ENCODE data around the gene CELSR1. TPM values are rescaled to one million over a fixed set of nuclear protein-coding genes. Genes with fewer than 3 reads are reported as not detected.
"Not testable (repeated sequence)": the region's sequence is repeated elsewhere in the genome, so short reads cannot be mapped to it uniquely, and the experiment has no call there.

The CELSR1 gene
- total RNA-seq, 2 experiments from 2014 or later = 3.7 to 5.2 TPM

DNA sequence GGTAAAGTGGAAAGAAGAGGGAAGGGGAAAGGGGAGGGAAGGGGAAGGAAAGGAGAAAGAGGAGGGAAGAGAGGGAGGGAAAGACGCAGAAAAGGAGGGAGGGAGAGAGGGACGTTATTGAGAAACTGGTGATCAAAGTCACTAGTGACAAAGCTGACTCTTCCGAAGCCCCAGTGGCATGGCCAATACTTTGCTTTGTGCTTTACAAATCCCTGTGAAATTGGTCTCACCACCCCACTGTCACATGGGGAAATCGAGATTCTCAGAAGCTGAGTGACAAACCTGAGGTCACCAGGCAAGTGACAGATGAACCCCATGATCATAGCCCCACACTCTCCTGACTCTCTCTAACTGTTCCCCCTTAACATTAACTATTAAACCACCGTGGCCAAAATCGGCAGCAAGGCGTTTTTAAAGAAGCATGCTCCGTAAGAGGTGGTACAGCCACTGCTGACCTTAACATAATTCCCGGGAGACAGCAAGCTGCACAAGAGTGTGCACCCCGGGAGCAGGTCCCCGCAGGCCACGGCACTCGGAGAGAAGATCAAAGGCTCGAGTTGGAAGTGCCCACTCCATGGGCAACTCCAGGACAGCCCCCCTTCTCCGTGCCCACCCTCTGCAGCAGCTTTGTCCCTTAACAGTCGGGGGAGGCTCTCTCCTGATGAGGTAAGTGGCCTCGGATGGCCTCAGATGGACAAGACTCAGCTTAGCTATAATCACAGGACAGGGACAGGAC lies 34.8 kb downstream of the CELSR1 start:
- no TSS peak for BruUV-seq (replicated peaks)
- no peaks in the 10 kb centered on the region for H4K20me1 ChIP-seq (ENCODE audit: insufficient read depth, low read length)
- H3K9me3 ChIP-seq (ENCODE audit: low read length) = no peaks in the 10 kb centered on the region
- H2AFZ ChIP-seq (ENCODE audit: low read length) = no peak overlapping the region
- ChIA-PET POLR2A (no interaction called here), CTCF (ENCODE audit: unreplicated experiment) (no interaction called here)
- no peak overlapping the region for H3K4me3 ChIP-seq (ENCODE audit: low read depth, low read length, poor library complexity, severe bottlenecking)
- no peak overlapping the region for H3K27ac ChIP-seq (ENCODE audit: low read depth, low read length, poor library complexity, severe bottlenecking)
- H3K79me2 ChIP-seq (ENCODE audit: insufficient read depth, low read depth, low read length) = no peaks in the 10 kb centered on the region
- H3K9me2 ChIP-seq (ENCODE audit: insufficient read depth, low read length) = no peaks in the 10 kb centered on the region
- DNase-seq (ENCODE audit: low spot score) = no peak
- H3K4me1 ChIP-seq (ENCODE audit: insufficient read depth, low read length, poor library complexity, severe bottlenecking) = no peaks in the 10 kb centered on the region
- no peaks in the 10 kb centered on the region for H3K36me3 ChIP-seq (ENCODE audit: insufficient read depth, low read length)
- H3K4me2 ChIP-seq (ENCODE audit: low read length) = no peak overlapping the region
- intact Hi-C loops (cut with micrococcal nuclease; ENCODE audit: unreplicated experiment) = no loop called here
- TF ChIP-seq CTCF (conservative IDR thresholded peaks at IDR 0.05; ENCODE audit: low read length) (no peak), EZH2phosphoT487 (IDR thresholded peaks at IDR 0.05; ENCODE audit: borderline replicate concordance, low read depth, low read length) (no peak)

GRCh38 chr22:46501701-46502100 lies 35.7 kb downstream of the CELSR1 start:
- POLR2A ChIA-PET = no interaction called here
- Histone ChIP-seq H4K20me1 (ENCODE audit: insufficient read depth, low read length) (no peaks in the 10 kb centered on the region), H3K36me3 (ENCODE audit: insufficient read depth, low read length) (no peaks in the 10 kb centered on the region), H3K4me3 (ENCODE audit: low read depth, low read length, poor library complexity, severe bottlenecking) (no peak overlapping the region), H3K4me2 (ENCODE audit: low read length) (no peak overlapping the region), H3K9me3 (ENCODE audit: low read length) (no peaks in the 10 kb centered on the region), H3K27ac (ENCODE audit: low read depth, low read length, poor library complexity, severe bottlenecking) (no peak overlapping the region), H3K9me2 (ENCODE audit: insufficient read depth, low read length) (no peaks in the 10 kb centered on the region), H2AFZ (ENCODE audit: low read length) (no peak overlapping the region), H3K4me1 (ENCODE audit: insufficient read depth, low read length, poor library complexity, severe bottlenecking) (no peaks in the 10 kb centered on the region), H3K79me2 (ENCODE audit: insufficient read depth, low read depth, low read length) (no peaks in the 10 kb centered on the region)
- TF ChIP-seq CTCF (conservative IDR thresholded peaks at IDR 0.05; ENCODE audit: low read length) = no peak
- no peak for TF ChIP-seq EZH2phosphoT487 (IDR thresholded peaks at IDR 0.05; ENCODE audit: borderline replicate concordance, low read depth, low read length)
- CTCF ChIA-PET (ENCODE audit: unreplicated experiment) = no interaction called here
- intact Hi-C loops (cut with micrococcal nuclease; ENCODE audit: unreplicated experiment) = no loop called here
- no peak for DNase-seq (ENCODE audit: low spot score)
- no TSS peak for BruUV-seq (replicated peaks)

DNA sequence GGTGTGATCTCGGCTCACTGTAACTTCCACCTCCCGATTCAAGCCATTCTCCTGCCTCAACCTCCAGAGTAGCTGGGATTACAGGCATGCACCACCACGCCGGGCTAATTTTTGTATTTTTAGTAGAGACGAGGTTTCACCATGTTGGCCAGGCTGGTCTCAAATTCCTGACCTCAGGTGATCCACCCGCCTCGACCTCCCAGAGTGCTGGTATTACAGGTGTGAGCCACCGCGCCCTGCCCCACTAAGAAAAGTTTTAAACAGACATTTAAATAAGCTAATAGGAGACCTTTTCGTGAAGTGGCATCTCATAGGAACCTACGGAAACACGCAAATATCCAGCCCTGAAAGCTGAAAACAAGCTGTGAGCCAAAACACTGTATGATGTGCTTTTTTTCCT lies 36.2 kb downstream of the CELSR1 start:
- BruUV-seq (replicated peaks); H3K79me2 ChIP-seq (ENCODE audit: insufficient read depth, low read depth, low read length); H3K27ac ChIP-seq (ENCODE audit: low read depth, low read length, poor library complexity, severe bottlenecking); H3K36me3 ChIP-seq (ENCODE audit: insufficient read depth, low read length); intact Hi-C loops (cut with micrococcal nuclease; ENCODE audit: unreplicated experiment); H3K4me3 ChIP-seq (ENCODE audit: low read depth, low read length, poor library complexity, severe bottlenecking); H3K9me3 ChIP-seq (ENCODE audit: low read length); CTCF ChIA-PET (ENCODE audit: unreplicated experiment); H4K20me1 ChIP-seq (ENCODE audit: insufficient read depth, low read length); H3K9me2 ChIP-seq (ENCODE audit: insufficient read depth, low read length); POLR2A ChIA-PET; H3K4me2 ChIP-seq (ENCODE audit: low read length); H3K4me1 ChIP-seq (ENCODE audit: insufficient read depth, low read length, poor library complexity, severe bottlenecking); DNase-seq (ENCODE audit: low spot score); H2AFZ ChIP-seq (ENCODE audit: low read length): not testable (repeated sequence)

All from OCI-LY7 (cell line).